ENCODE data around the gene SMTNL1. TPM values are rescaled to one million over a fixed set of nuclear protein-coding genes. Genes with fewer than 3 reads are reported as not detected.
A peak's percentile ranks its signal among the peaks of the same experiment; 100 is the strongest.

SMTNL1 gene
- polyA plus RNA-seq, 1 experiment = not detected

- POLR2A ChIA-PET = no interaction called here
These were observed 18.6 kb downstream of the SMTNL1 start for GRCh38 chr11:57556041-57556440.

DNA sequence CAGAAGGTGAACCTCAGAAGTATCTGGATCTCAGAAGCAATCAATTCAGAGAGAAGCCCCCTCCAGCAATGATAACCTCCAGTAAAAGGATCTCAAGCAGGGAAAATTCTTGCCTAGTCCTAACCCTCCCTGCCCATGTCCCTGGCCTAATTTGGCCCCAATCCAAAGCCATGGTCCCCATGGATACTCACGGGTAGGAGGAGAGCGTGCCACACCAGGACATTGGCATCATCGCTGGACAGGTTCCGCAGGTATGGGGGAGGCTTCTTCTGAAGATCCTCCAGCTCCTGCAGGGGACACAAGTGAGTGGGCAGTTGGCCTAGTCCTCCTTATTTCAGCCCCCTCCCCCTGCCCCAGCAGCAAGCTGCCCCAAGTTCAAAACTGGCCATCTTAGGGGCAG, 22.8 kb downstream of the SMTNL1 start:
- POLR2A ChIA-PET = no interaction called here
- no peaks in the 10 kb centered on the region for H3K9me3 ChIP-seq (ENCODE audit: control insufficient read depth, insufficient read depth, low read length)
- H3K4me3 ChIP-seq (ENCODE audit: low read depth, low read length) = no peak overlapping the region
- CTCF ChIA-PET = interaction anchor here (1.5 to 5.2 kb wide), 3 partner anchors 8 to 84 kb away, joined by 3 to 18 read pairs (median 17); partner anchors contain the start of gene UBE2L6
- TF ChIP-seq, protein P1, sequence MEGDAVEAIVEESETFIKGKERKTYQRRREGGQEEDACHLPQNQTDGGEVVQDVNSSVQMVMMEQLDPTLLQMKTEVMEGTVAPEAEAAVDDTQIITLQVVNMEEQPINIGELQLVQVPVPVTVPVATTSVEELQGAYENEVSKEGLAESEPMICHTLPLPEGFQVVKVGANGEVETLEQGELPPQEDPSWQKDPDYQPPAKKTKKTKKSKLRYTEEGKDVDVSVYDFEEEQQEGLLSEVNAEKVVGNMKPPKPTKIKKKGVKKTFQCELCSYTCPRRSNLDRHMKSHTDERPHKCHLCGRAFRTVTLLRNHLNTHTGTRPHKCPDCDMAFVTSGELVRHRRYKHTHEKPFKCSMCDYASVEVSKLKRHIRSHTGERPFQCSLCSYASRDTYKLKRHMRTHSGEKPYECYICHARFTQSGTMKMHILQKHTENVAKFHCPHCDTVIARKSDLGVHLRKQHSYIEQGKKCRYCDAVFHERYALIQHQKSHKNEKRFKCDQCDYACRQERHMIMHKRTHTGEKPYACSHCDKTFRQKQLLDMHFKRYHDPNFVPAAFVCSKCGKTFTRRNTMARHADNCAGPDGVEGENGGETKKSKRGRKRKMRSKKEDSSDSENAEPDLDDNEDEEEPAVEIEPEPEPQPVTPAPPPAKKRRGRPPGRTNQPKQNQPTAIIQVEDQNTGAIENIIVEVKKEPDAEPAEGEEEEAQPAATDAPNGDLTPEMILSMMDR (IDR thresholded peaks at IDR 0.05; ENCODE audit: low read depth, low read length) = no peak
- no peaks in the 10 kb centered on the region for H3K27me3 ChIP-seq (ENCODE audit: control insufficient read depth, insufficient read depth, low read length)
- DNase-seq (ENCODE audit: low read depth, low spot score) = no peak
- H3K27ac ChIP-seq (ENCODE audit: low read depth, low read length) = no peak overlapping the region

More at GRCh38 chr11:57556041-57556440, 18.6 kb downstream of the SMTNL1 start:
- H3K27me3 ChIP-seq (ENCODE audit: control insufficient read depth, insufficient read depth, low read length) = no peaks in the 10 kb centered on the region
- no peak overlapping the region for H3K4me3 ChIP-seq (ENCODE audit: low read depth, low read length)
- DNase-seq (ENCODE audit: low read depth, low spot score) = no peak
- TF ChIP-seq, protein P1 (IDR thresholded peaks at IDR 0.05; ENCODE audit: low read depth, low read length) = no peak
- H3K27ac ChIP-seq (ENCODE audit: low read depth, low read length) = no peak overlapping the region
- CTCF ChIA-PET = interaction anchor here (5.2 kb wide), 1 partner anchor 85 kb away, joined by 17 read pairs; no protein-coding TSS in a partner anchor
- H3K9me3 ChIP-seq (ENCODE audit: control insufficient read depth, insufficient read depth, low read length) = no peaks in the 10 kb centered on the region; the same call in 1 of the 2 replicates

DNA sequence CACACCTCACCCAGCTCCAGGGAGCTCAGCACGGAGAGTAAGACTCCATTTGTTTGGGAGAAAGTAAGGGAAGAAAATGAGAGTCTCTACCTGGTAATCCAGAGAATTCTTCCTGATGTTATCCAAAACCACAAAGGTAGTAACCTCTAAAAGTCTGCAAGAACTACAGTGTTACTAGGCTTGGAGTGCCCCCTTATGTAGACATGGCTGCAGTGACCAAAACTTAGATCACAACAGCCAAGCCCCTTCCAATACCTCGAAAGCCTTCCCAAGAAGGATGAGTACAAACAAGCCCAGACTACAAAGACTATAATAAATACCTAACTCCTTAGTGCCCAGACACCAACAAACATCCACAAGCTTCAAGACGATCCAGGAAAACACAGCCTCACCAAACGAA, 25.2 kb downstream of the SMTNL1 start:
- DNase-seq (ENCODE audit: low read depth, low spot score) = no peak
- H3K9me3 ChIP-seq (ENCODE audit: control insufficient read depth, insufficient read depth, low read length) = no peaks in the 10 kb centered on the region
- ChIA-PET POLR2A (no interaction called here), CTCF (interaction anchor here (1.0 to 1.8 kb wide), 2 partner anchors 70 to 82 kb away, joined by 3 to 6 read pairs; no protein-coding TSS in a partner anchor)
- no peaks in the 10 kb centered on the region for H3K27me3 ChIP-seq (ENCODE audit: control insufficient read depth, insufficient read depth, low read length)
- no peak overlapping the region for H3K4me3 ChIP-seq (ENCODE audit: low read depth, low read length)
- TF ChIP-seq, protein P1 (IDR thresholded peaks at IDR 0.05; ENCODE audit: low read depth, low read length) = no peak
- H3K27ac ChIP-seq (ENCODE audit: low read depth, low read length) = no peak overlapping the region

DNA sequence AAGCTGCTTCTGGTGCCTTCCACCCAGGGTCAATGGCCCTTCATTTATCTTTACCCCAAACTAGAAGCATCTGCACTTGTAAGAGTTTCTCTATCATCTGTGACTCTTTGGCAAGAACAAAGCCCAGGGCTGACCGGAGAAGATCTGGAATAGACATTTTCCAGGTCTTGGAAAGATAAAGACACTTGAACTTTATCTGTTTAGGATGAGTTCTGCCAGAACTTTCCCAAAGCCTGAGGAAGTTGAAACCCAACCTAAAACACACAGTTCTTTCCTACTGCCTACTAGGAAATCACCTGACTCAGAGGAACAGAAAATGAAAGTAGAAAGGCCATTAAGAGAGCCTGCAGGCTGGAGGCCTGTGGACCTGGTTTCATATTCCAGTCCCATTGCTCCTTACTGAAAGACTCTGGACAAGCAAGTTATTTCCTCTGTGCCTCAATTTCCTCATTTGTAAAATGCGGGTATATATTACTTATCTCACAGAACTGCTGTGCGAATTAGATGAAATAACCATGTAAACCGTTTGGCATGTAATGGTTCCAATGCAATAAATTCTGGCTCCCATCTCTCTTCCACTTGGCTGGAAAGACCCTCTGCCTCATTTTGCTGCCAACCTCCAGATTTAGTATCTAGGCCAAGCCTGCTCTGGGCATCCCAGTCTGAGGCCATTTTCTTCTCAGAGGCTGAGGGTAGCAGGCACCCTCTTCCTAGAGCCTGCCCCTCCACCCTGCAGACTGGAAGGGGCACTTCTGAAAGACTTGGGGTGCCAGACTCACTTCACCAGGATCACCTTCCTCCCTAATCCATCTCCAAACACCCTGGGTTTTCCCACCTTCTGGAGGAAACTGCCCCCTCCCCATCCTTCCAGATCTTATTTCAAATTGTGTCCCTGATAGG, 28.9 kb downstream of the SMTNL1 start:
- Histone ChIP-seq H3K27me3 (ENCODE audit: control insufficient read depth, insufficient read depth, low read length) (no peaks in the 10 kb centered on the region), H3K4me3 (ENCODE audit: low read depth, low read length) (peak overlapping the region; percentile 96), H3K9me3 (ENCODE audit: control insufficient read depth, insufficient read depth, low read length) (no peaks in the 10 kb centered on the region; the same call in 1 of the 2 replicates), H3K27ac (ENCODE audit: low read depth, low read length) (peak overlapping the region; percentile 75)
- TF ChIP-seq, protein P1 (IDR thresholded peaks at IDR 0.05; ENCODE audit: low read depth, low read length) = no peak
- POLR2A ChIA-PET = interaction anchor here (1.2 kb wide), 1 partner anchor 78 kb away, joined by 4 read pairs; no protein-coding TSS in a partner anchor
- DNase-seq (ENCODE audit: low read depth, low spot score) = no peak
- CTCF ChIA-PET = interaction anchor here (0.8 to 7.5 kb wide), 9 partner anchors 18 to 109 kb away, joined by 3 to 227 read pairs (median 5); no protein-coding TSS in a partner anchor
